Loucy (cell line): ENCODE measurements around the gene AHCYL1.

Experiments
- H2AFZ ChIP-seq: fragments of 200-600 bp; sonication (generic); 2 replicates; pipeline ENCODE4 v1.6.0; 2016; ENCODE audit warnings: antibody characterized with exemption, mild to moderate bottlenecking, low read length, moderate library complexity
- H3F3A ChIP-seq: fragments of 200-600 bp; 2 replicates; pipeline ENCODE4 v1.6.0; 2016; ENCODE audit warnings: antibody characterized with exemption, low read depth, mild to moderate bottlenecking
- H3K27me3 ChIP-seq: fragments of 200-600 bp; sonication (generic); 2 replicates; pipeline ENCODE4 v1.6.1; 2014; ENCODE audit warnings: low read length, mild to moderate bottlenecking; ENCODE audit not compliant: insufficient read depth, poor library complexity, severe bottlenecking
- H3K36me3 ChIP-seq: fragments of 200-600 bp; sonication (generic); 2 replicates; pipeline ENCODE4 v1.6.1; 2016; ENCODE audit warnings: low read length; ENCODE audit not compliant: insufficient read depth
- H3K4me1 ChIP-seq: fragments of 200-600 bp; sonication (generic); 2 replicates; pipeline ENCODE4 v1.5.1; 2014; ENCODE audit warnings: low read length, mild to moderate bottlenecking; ENCODE audit not compliant: insufficient read depth, poor library complexity, severe bottlenecking
- H3K4me2 ChIP-seq: fragments of 200-600 bp; sonication (generic); 2 replicates; pipeline ENCODE4 v1.6.0; 2014; ENCODE audit warnings: antibody characterized with exemption, low read length, low read depth, mild to moderate bottlenecking; ENCODE audit not compliant: poor library complexity, severe bottlenecking
- H3K4me3 ChIP-seq: fragments of 200-600 bp; sonication (generic); 2 replicates; pipeline ENCODE4 v1.5.1; 2014; ENCODE audit warnings: low read length, mild to moderate bottlenecking, mixed read lengths; ENCODE audit not compliant: poor library complexity, severe bottlenecking
- H3K79me2 ChIP-seq: fragments of 200-600 bp; sonication (generic); 2 replicates; pipeline ENCODE4 v1.6.1; 2014; ENCODE audit warnings: low read length; ENCODE audit not compliant: insufficient read depth
- H3K9ac ChIP-seq: fragments of 200-600 bp; sonication (generic); 2 replicates; pipeline ENCODE4 v1.6.0; 2014; ENCODE audit warnings: mild to moderate bottlenecking, low read depth, low read length, moderate library complexity; ENCODE audit not compliant: poor library complexity, severe bottlenecking
- H3K9me2 ChIP-seq: fragments of 200-600 bp; sonication (generic); replicated peaks from 2 replicates; pipeline ENCODE4 v1.6.1; 2016; ENCODE audit warnings: low read depth, low read length, mixed read lengths
- H3K9me3 ChIP-seq: fragments of 200-600 bp; sonication (generic); 2 replicates; pipeline ENCODE4 v1.6.1; 2014; ENCODE audit warnings: mild to moderate bottlenecking, antibody characterized with exemption, low read length, low read depth; ENCODE audit not compliant: insufficient read depth
- H4K20me1 ChIP-seq: fragments of 200-600 bp; sonication (generic); 2 replicates; pipeline ENCODE4 v1.6.0; 2014; ENCODE audit warnings: antibody characterized with exemption, low read length, mild to moderate bottlenecking; ENCODE audit not compliant: insufficient read depth, poor library complexity, severe bottlenecking
- CTCF ChIP-seq: fragments of 200-600 bp; sonication (generic); conservative IDR thresholded peaks from 2 replicates; pipeline ENCODE4 v1.5.1; 2014; ENCODE audit warnings: mild to moderate bottlenecking, antibody characterized with exemption, low read length
- EZH2phosphoT487 ChIP-seq: fragments of 200-600 bp; IDR thresholded peaks from 2 replicates; pipeline ENCODE4 v1.6.1; 2018; ENCODE audit warnings: antibody characterized with exemption, mild to moderate bottlenecking, moderate library complexity, borderline replicate concordance

Gene AHCYL1

DNA sequence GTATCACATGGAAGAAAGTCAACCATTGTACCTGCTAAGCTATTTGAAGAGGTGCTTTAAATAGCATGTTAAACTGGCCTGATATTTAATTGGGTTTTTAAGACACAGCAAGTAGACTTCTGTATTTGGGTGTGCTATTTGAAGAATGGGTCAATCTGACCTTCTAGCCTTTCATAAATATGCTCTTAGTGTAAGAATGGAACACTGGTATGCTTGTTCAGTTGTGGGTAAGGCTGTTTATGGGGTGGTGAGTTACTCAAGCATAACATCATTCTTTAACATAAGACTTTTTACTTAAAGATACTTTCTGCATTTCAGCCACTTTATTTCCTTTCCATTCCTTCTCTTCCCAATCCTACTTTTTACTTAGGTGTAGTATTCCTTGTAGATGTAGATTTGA is 21.4 kb downstream of the AHCYL1 start:
- peaks cover 13% of the 10 kb centered on the region; the same call in 1 of the 2 replicates for H3K79me2 ChIP-seq
- no peak overlapping the region for H2AFZ ChIP-seq
- no peaks in the 10 kb centered on the region for H3K27me3 ChIP-seq
- peaks cover 17% of the 10 kb centered on the region for H3K4me1 ChIP-seq
- no peak overlapping the region for H3K4me3 ChIP-seq
- TF ChIP-seq EZH2phosphoT487 (no peak), CTCF (no peak)
- peaks cover 6% of the 10 kb centered on the region for H4K20me1 ChIP-seq
- H3K9ac ChIP-seq = no peak overlapping the region
- no peaks in the 10 kb centered on the region for H3K9me3 ChIP-seq
- H3K36me3 ChIP-seq = peaks cover 21% of the 10 kb centered on the region
- H3K9me2 ChIP-seq = no peaks in the 10 kb centered on the region
- H3F3A ChIP-seq = no peaks in the 10 kb centered on the region
- no peak overlapping the region for H3K4me2 ChIP-seq

DNA sequence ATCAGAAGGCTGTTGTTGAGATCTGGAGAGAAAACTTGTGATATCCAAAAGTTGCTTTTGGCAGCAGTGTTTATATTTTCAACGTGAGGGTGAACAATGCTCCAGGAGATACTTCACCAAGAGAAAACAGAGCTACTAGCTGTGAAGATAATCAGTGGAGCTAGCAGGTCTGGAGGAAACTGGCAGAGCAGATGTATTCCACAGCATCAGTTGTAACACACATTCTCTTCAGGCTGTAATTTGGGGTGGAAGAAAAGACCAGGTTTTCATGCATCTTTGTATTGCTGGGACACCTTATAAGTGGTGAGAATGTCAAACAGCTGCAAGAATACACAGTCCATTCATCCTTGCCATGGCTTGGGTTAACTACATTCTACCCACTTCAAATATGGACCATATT is 22.0 kb downstream of the AHCYL1 start:
- TF ChIP-seq CTCF = no peak
- TF ChIP-seq EZH2phosphoT487 = no peak
- Histone ChIP-seq H2AFZ (no peak overlapping the region), H3K36me3 (peaks cover 27% of the 10 kb centered on the region), H3F3A (no peaks in the 10 kb centered on the region), H3K9me3 (no peaks in the 10 kb centered on the region), H3K79me2 (peaks cover 13% of the 10 kb centered on the region; the same call in 1 of the 2 replicates), H4K20me1 (peaks cover 6% of the 10 kb centered on the region), H3K27me3 (no peaks in the 10 kb centered on the region), H3K4me3 (no peak overlapping the region), H3K9me2 (no peaks in the 10 kb centered on the region), H3K4me2 (no peak overlapping the region), H3K4me1 (peaks cover 17% of the 10 kb centered on the region), H3K9ac (no peak overlapping the region)

- no peaks in the 10 kb centered on the region for H3F3A ChIP-seq
- H3K9me3 ChIP-seq = no peaks in the 10 kb centered on the region
- H3K27me3 ChIP-seq = no peaks in the 10 kb centered on the region
- peaks cover 6% of the 10 kb centered on the region for H4K20me1 ChIP-seq
- no peak for TF ChIP-seq EZH2phosphoT487
- no peak for TF ChIP-seq CTCF
- no peak overlapping the region for H3K4me3 ChIP-seq
- no peak overlapping the region for H3K9ac ChIP-seq
- H3K79me2 ChIP-seq = peaks cover 13% of the 10 kb centered on the region; the same call in 1 of the 2 replicates
- H2AFZ ChIP-seq = no peak overlapping the region
- H3K4me2 ChIP-seq = no peak overlapping the region
- H3K4me1 ChIP-seq = peaks cover 17% of the 10 kb centered on the region
- no peaks in the 10 kb centered on the region for H3K9me2 ChIP-seq
- H3K36me3 ChIP-seq = peaks cover 33% of the 10 kb centered on the region
Observed at GRCh38 chr1:110007046-110007830, 22.7 kb downstream of the AHCYL1 start.
